Measurements from ENCODE around the gene FYCO1.

FYCO1 gene

GRCh38 chr3:45993421-45994027 is 2.1 kb downstream of the FYCO1 start:
- Mint-ChIP-seq H3K27ac (peak overlapping the region; percentile 58), H3K4me1 (ENCODE audit: low read depth) (peaks cover 58% of the 10 kb centered on the region), H3K4me3 (peak overlapping the region; percentile 70)

GRCh38 chr3:45992821-45993221 is 2.8 kb downstream of the FYCO1 start:
- H3K27me3 Mint-ChIP-seq: no peaks in the 10 kb centered on the region
- peak overlapping the region; percentile 34 for H3K27ac Mint-ChIP-seq
- peaks cover 11% of the 10 kb centered on the region for H3K36me3 Mint-ChIP-seq
- peak overlapping the region; percentile 70 for H3K4me3 Mint-ChIP-seq
- no peaks in the 10 kb centered on the region for H3K9me3 Mint-ChIP-seq (ENCODE audit: low read depth)
- peaks cover 63% of the 10 kb centered on the region for H3K4me1 Mint-ChIP-seq (ENCODE audit: low read depth)

More at GRCh38 chr3:45993421-45994027, 2.1 kb downstream of the FYCO1 start:
- H3K9me3 Mint-ChIP-seq (ENCODE audit: low read depth): no peaks in the 10 kb centered on the region
- H3K36me3 Mint-ChIP-seq: peaks cover 8% of the 10 kb centered on the region
- H3K27me3 Mint-ChIP-seq: no peaks in the 10 kb centered on the region

GRCh38 chr3:45992133-45992729 is 3.4 kb downstream of the FYCO1 start:
- Mint-ChIP-seq H3K27me3 (no peaks in the 10 kb centered on the region), H3K4me3 (no peak overlapping the region), H3K9me3 (ENCODE audit: low read depth) (no peaks in the 10 kb centered on the region), H3K36me3 (peaks cover 14% of the 10 kb centered on the region), H3K27ac (no peak overlapping the region), H3K4me1 (ENCODE audit: low read depth) (peaks cover 68% of the 10 kb centered on the region)

- no peaks in the 10 kb centered on the region for H3K9me3 Mint-ChIP-seq (ENCODE audit: low read depth)
- H3K4me1 Mint-ChIP-seq (ENCODE audit: low read depth): peaks cover 71% of the 10 kb centered on the region
- H3K27me3 Mint-ChIP-seq: no peaks in the 10 kb centered on the region
- peak overlapping the region; percentile 10 for H3K27ac Mint-ChIP-seq
- H3K36me3 Mint-ChIP-seq: peaks cover 14% of the 10 kb centered on the region
- H3K4me3 Mint-ChIP-seq: peak overlapping the region; percentile 13
Observed at GRCh38 chr3:45991341-45991740, 4.3 kb downstream of the FYCO1 start.

GRCh38 chr3:45990181-45990580 is 5.4 kb downstream of the FYCO1 start:
- H3K36me3 Mint-ChIP-seq: peaks cover 14% of the 10 kb centered on the region
- H3K9me3 Mint-ChIP-seq (ENCODE audit: low read depth): no peaks in the 10 kb centered on the region
- H3K27ac Mint-ChIP-seq: peak overlapping the region; percentile 73
- peaks cover 65% of the 10 kb centered on the region for H3K4me1 Mint-ChIP-seq (ENCODE audit: low read depth)
- H3K4me3 Mint-ChIP-seq: no peak overlapping the region
- H3K27me3 Mint-ChIP-seq: no peaks in the 10 kb centered on the region

GRCh38 chr3:45988804-45989203 is 6.8 kb downstream of the FYCO1 start:
- Mint-ChIP-seq H3K36me3 (peaks cover 14% of the 10 kb centered on the region), H3K4me3 (no peak overlapping the region), H3K4me1 (ENCODE audit: low read depth) (peaks cover 60% of the 10 kb centered on the region), H3K27ac (no peak overlapping the region), H3K27me3 (no peaks in the 10 kb centered on the region), H3K9me3 (ENCODE audit: low read depth) (no peaks in the 10 kb centered on the region)

- peaks cover 16% of the 10 kb centered on the region for H3K36me3 Mint-ChIP-seq
- H3K27ac Mint-ChIP-seq: peak overlapping the region; percentile 61
- no peak overlapping the region for H3K4me3 Mint-ChIP-seq
- H3K9me3 Mint-ChIP-seq (ENCODE audit: low read depth): no peaks in the 10 kb centered on the region
- peaks cover 55% of the 10 kb centered on the region for H3K4me1 Mint-ChIP-seq (ENCODE audit: low read depth)
- no peaks in the 10 kb centered on the region for H3K27me3 Mint-ChIP-seq
Observed at GRCh38 chr3:45988362-45988761, 7.3 kb downstream of the FYCO1 start.

GRCh38 chr3:45987368-45988291 is 8.0 kb downstream of the FYCO1 start:
- H3K36me3 Mint-ChIP-seq: peaks cover 17% of the 10 kb centered on the region
- H3K27me3 Mint-ChIP-seq: no peaks in the 10 kb centered on the region
- peaks cover 48% of the 10 kb centered on the region for H3K4me1 Mint-ChIP-seq (ENCODE audit: low read depth)
- no peaks in the 10 kb centered on the region for H3K9me3 Mint-ChIP-seq (ENCODE audit: low read depth)
- peak overlapping the region; percentile 70 for H3K27ac Mint-ChIP-seq
- H3K4me3 Mint-ChIP-seq: no peak overlapping the region

- Mint-ChIP-seq H3K27ac (peak overlapping the region; percentile 64), H3K27me3 (no peaks in the 10 kb centered on the region), H3K4me1 (ENCODE audit: low read depth) (peaks cover 41% of the 10 kb centered on the region), H3K36me3 (peaks cover 19% of the 10 kb centered on the region), H3K9me3 (ENCODE audit: low read depth) (no peaks in the 10 kb centered on the region), H3K4me3 (no peak overlapping the region)
Observed at GRCh38 chr3:45986303-45986982, 9.2 kb downstream of the FYCO1 start.

GRCh38 chr3:45985532-45986302 is 9.9 kb downstream of the FYCO1 start:
- Mint-ChIP-seq H3K9me3 (ENCODE audit: low read depth) (no peaks in the 10 kb centered on the region), H3K27me3 (no peaks in the 10 kb centered on the region), H3K4me3 (no peak overlapping the region), H3K4me1 (ENCODE audit: low read depth) (peaks cover 45% of the 10 kb centered on the region), H3K27ac (no peak overlapping the region), H3K36me3 (peaks cover 22% of the 10 kb centered on the region)

- H3K9me3 Mint-ChIP-seq (ENCODE audit: low read depth): no peaks in the 10 kb centered on the region
- no peak overlapping the region for H3K4me3 Mint-ChIP-seq
- H3K4me1 Mint-ChIP-seq (ENCODE audit: low read depth): peaks cover 47% of the 10 kb centered on the region
- H3K27me3 Mint-ChIP-seq: no peaks in the 10 kb centered on the region
- H3K36me3 Mint-ChIP-seq: peaks cover 19% of the 10 kb centered on the region
- H3K27ac Mint-ChIP-seq: peak overlapping the region; percentile 3
Observed at GRCh38 chr3:45984331-45985312, 11.0 kb downstream of the FYCO1 start.

GRCh38 chr3:45983770-45984169 is 11.9 kb downstream of the FYCO1 start:
- H3K4me1 Mint-ChIP-seq (ENCODE audit: low read depth): peaks cover 47% of the 10 kb centered on the region
- H3K36me3 Mint-ChIP-seq: peaks cover 25% of the 10 kb centered on the region
- H3K27ac Mint-ChIP-seq: no peak overlapping the region
- no peaks in the 10 kb centered on the region for H3K27me3 Mint-ChIP-seq
- no peaks in the 10 kb centered on the region for H3K9me3 Mint-ChIP-seq (ENCODE audit: low read depth)
- H3K4me3 Mint-ChIP-seq: no peak overlapping the region

- Mint-ChIP-seq H3K27me3 (no peaks in the 10 kb centered on the region), H3K4me1 (ENCODE audit: low read depth) (peaks cover 51% of the 10 kb centered on the region)
Observed at GRCh38 chr3:45981346-45982074, 14.1 kb downstream of the FYCO1 start.

More at GRCh38 chr3:45981346-45982074, 14.1 kb downstream of the FYCO1 start:
- peak overlapping the region; percentile 85 for H3K27ac Mint-ChIP-seq
- H3K4me3 Mint-ChIP-seq: peak overlapping the region; percentile 64
- H3K9me3 Mint-ChIP-seq (ENCODE audit: low read depth): no peaks in the 10 kb centered on the region
- peaks cover 31% of the 10 kb centered on the region for H3K36me3 Mint-ChIP-seq

Measured in activated naive CD8-positive, alpha-beta T cell (primary cell).